HG02938 (cell line): Measurements from ENCODE around the gene MED31.
"Not testable (repeated sequence)": the region's sequence is repeated elsewhere in the genome, so short reads cannot be mapped to it uniquely, and the experiment has no call there.

Source experiments
- ATAC-seq: cut with Tn5 transposase; IDR thresholded peaks from one replicate; pipeline ENCODE4 v1.9.1; 2021; ENCODE audit warnings: mild to moderate bottlenecking, moderate library complexity; ENCODE audit not compliant: unreplicated experiment

Gene MED31

GRCh38 chr17:6656797-6657632 is 5.6 kb upstream of the MED31 start:
- peak; percentile 40 for ATAC-seq

- not testable (repeated sequence) for ATAC-seq
Observed at GRCh38 chr17:6655732-6656361, 4.4 kb upstream of the MED31 start.

- no peak for ATAC-seq
Observed at GRCh38 chr17:6654841-6655731, 3.7 kb upstream of the MED31 start.

GRCh38 chr17:6651919-6652452 is 581 bp upstream of the MED31 start:
- no peak for ATAC-seq

GRCh38 chr17:6648181-6648580 is 3.2 kb downstream of the MED31 start:
- ATAC-seq: no peak

- ATAC-seq: no peak
Observed at GRCh38 chr17:6643451-6644125, 7.8 kb downstream of the MED31 start.

- no peak for ATAC-seq
Observed at GRCh38 chr17:6642592-6642991, 8.8 kb downstream of the MED31 start.

- peak; percentile 12 for ATAC-seq
Observed at GRCh38 chr17:6641247-6641863, 10.1 kb downstream of the MED31 start.

GRCh38 chr17:6640536-6641246 is 10.7 kb downstream of the MED31 start, which contains the start of the genes KIAA0753 and TXNDC17:
KIAA0753 (minus strand) TSS chr17:6640711; CDS start chr17:6635103, 5,608 bp downstream.
TXNDC17 (plus strand) TSS chr17:6641060; CDS start chr17:6641083, 23 bp downstream.
- ATAC-seq: peak; percentile 78

- ATAC-seq: peak; percentile 2
Observed at GRCh38 chr17:6639586-6640535, 11.5 kb downstream of the MED31 start.

- ATAC-seq: no peak
Observed at GRCh38 chr17:6639014-6639585, 12.3 kb downstream of the MED31 start.

GRCh38 chr17:6638046-6638908 is 13.1 kb downstream of the MED31 start:
- no peak for ATAC-seq

- ATAC-seq: no peak
Observed at GRCh38 chr17:6637458-6637840, 14.0 kb downstream of the MED31 start.

- no peak for ATAC-seq
Observed at GRCh38 chr17:6636616-6637457, 14.6 kb downstream of the MED31 start.

- no peak for ATAC-seq
Observed at GRCh38 chr17:6636105-6636504, 15.3 kb downstream of the MED31 start.

- no peak for ATAC-seq
Observed at GRCh38 chr17:6633263-6633662, 18.1 kb downstream of the MED31 start.
